GM18909 (cell line): Measurements from ENCODE around the gene PUM2.

Source experiments
- ATAC-seq: cut with Tn5 transposase; IDR thresholded peaks from one replicate; pipeline ENCODE4 v1.9.1; 2021; ENCODE audit warnings: mild to moderate bottlenecking; ENCODE audit not compliant: unreplicated experiment, poor library complexity

The PUM2 gene

GRCh38 chr2:20222014-20222768 is 128.5 kb downstream of the PUM2 start:
- ATAC-seq = no peak

GRCh38 chr2:20221555-20221973 is 129.1 kb downstream of the PUM2 start:
- ATAC-seq = no peak

DNA sequence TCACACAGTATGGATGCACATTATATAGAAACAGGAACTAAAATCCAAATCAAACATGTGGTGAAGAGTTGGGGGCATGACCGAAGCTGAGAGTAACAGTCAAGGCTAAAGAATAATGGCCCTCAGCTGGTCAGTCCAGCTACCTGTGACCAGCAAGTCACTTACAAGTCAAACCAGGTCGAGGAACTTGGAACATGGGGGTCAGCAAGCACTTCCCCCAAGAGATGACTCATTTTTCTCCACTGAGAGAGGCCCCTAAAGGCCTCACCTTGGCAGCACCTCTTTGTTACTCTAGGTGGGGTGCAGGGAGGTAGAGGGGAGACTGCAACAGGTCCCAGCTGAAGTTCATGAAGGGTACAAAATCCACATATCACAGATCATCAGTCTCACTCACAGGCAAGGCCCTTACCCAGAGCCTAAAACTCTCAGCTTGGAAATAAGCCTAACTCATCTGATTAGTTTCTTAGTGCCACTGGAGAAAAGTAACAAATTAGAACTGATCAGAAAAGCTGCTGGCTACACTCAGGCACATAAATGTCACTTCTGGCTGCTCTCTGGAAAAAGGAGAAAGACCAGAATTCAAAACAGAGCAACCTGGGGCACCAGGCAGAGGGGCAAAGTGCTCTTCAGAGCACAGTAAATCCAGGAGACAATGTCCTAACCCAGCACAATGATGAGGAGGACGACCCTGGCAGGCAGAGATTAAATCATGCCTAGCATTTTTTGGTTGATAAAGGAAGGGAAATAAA is 129.7 kb downstream of the PUM2 start:
- ATAC-seq = no peak

DNA sequence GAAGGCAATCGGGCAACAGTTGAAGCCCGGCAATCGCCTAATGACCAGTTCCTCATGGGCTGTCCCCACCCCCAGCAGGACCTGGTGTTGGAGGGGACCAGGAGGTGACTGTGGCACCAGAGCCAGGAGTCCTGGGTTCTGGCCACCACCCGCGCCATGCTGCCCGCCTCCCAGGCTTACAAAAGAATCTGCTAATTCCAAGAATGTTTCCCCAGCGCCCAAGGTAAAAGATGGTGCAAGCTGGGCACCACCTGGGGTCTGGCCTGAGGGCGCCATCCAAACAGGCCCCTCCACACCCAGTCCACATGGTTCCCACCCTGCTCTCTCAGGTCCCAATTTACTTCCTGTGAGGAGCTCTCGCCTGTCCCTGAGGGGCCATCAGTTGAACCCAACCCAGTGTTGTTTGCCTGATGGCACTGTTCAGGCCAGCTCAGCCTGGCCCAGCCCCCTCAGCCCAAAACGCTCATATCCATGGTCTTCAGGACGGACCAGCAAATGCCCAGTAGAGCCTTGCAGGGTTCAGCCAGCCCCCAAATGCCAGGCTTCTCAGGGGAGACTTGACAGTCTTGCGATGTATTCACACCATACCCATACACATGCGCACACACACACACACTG is 130.8 kb downstream of the PUM2 start:
- ATAC-seq = no peak

- ATAC-seq = no peak
Observed at GRCh38 chr2:20218331-20219320, 132.0 kb downstream of the PUM2 start.

- ATAC-seq = no peak
Observed at GRCh38 chr2:20217041-20217970, 133.3 kb downstream of the PUM2 start.

DNA sequence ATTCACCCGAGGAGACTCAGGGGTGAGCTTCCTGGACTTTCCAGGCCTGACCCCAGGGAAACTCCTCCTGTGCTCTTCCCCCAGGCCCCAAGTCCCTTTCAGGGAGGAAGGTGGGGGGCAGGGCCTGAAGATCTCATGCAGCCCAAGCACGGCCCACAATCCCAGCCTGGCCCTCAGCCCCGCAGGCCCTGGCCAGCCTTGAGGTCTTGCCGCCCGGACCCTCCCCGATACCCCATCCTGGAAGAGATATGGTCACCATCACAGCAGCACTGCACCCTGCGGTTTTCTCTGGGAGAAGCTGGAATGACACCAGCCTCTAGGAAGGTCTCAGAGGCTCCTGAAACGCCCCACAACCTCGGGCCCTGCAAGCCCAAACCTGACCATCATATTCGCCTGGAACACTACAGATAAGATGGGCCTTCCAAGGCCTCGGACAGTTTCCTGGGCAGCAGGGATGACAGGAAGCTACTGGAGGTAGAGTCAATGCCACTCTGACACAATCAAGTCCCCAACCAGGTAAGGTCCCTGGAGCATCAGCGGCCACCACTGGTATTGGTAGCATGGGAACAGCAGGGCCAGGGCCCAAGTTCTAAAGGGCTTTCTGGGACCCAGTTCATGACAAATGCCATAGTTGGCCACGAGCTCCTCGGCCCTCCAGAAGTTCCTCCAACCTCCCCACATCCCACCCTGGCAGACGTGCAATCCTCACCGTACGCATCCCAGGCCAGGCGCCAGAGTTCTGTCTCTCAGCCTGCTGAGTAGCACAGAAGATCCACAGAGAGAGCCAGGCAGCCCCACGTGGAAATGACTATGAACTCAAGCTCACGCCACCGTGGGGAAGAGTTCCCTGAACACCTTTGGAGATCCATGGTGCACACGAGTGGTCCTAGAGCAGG is 134.3 kb downstream of the PUM2 start:
- ATAC-seq = no peak

- ATAC-seq = no peak
Observed at GRCh38 chr2:20215183-20216040, 135.2 kb downstream of the PUM2 start.

- no peak for ATAC-seq
Observed at GRCh38 chr2:20214566-20215182, 136.0 kb downstream of the PUM2 start.

- ATAC-seq = no peak
Observed at GRCh38 chr2:20213651-20214565, 136.7 kb downstream of the PUM2 start.

GRCh38 chr2:20212871-20213503 is 137.7 kb downstream of the PUM2 start:
- no peak for ATAC-seq

- ATAC-seq = no peak
Observed at GRCh38 chr2:20212459-20212870, 138.2 kb downstream of the PUM2 start.

DNA sequence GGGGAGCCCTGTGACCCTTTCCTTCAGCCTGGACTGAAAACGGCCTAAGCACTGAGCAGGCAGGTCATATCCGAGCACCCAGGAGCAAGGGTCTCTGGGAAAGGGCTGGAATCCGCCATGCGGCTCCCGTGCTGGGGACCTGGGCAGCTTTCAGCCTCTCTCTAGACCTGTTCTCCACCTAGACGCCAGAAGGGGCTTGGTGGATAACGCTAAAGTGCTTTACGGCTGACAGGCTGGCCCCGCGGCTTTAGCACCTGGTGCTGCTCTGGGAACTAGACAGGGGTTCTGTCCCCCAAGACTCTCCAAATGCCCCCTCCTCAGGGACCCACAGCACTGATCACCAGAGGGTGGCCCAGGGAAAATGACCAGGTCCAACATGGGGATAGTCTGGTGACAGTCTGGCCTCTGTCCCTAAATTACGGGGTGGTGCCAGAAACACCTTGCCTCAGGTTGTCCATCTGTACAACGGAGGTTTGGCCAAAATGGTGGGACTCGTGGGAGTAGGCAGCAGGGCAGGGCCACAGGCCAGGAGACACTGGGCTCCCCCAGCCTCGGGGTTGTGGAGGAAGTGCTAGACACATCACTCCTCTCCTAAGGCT is 138.7 kb downstream of the PUM2 start:
- no peak for ATAC-seq

DNA sequence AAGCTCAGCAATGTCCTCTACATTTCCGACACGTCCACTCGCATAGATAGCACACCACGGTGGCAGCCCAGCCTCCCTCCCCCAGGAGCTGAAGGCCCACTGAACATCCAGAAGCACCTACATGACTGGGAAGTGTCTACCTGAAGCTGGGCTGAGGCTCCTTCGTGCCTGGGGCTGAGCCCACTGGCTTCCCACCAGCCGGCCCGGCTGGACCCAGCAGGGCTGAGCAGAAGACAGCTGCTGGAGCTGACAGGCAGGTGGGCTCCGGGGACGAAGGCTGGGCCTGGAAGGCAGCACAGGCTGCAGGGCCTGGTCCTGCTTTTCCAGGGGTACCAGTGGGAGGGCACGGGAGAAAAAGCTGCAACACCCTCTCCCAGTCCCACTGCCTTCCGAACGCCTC is 139.2 kb downstream of the PUM2 start:
- ATAC-seq = no peak

DNA sequence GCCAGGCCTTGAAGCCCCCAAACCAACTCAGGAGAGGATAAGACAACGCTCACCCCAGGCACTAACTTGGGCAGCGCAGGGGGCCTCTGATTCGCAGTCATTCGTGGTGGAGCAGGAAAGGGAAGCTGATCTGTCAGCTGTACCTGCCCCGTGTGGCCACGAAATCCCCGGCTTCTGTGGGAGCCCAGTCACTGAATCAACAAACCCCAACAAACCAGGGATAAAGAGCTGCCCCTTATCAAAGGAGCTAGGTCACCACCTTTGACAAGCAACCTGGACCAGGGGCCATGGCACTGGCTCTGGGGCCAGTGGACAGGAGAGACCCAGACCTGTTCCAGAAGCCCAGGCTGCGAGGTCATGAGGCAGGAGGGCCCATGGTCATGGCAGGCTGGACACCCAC is 140.2 kb downstream of the PUM2 start:
- no peak for ATAC-seq
